HG03571 (cell line): ENCODE results near the gene RRP12.
A peak's percentile ranks its signal among the peaks of the same experiment; 100 is the strongest.

Experiments used
- ATAC-seq: cut with Tn5 transposase; IDR thresholded peaks from one replicate; pipeline ENCODE4 v1.9.1; 2021; ENCODE audit not compliant: unreplicated experiment

Gene RRP12

GRCh38 chr10:97336006-97336405 lies 65.1 kb downstream of the RRP12 start:
- no peak for ATAC-seq

DNA sequence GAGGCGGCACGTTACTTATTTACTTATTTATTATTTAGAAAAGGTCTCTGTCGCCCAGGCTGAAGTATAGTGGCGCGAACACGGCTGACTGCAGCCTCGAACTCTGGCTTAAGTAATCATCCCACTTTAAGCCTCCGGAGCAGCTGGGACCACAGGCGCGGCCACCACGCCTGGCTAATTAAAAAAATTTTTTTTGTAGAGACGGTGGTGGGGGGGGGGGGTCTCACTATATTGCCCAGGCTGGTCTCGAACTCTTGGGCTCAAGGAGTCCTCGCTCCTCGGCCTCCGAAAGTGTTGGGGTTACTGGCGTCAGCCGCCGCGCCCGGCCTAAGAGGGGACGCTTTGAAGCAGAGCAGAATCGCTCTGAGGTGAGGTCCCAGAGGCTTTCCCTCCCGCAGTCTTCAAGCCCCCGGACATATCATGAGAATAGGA lies 65.9 kb downstream of the RRP12 start:
- ATAC-seq: no peak

- ATAC-seq: peak; percentile 74
Observed at GRCh38 chr10:97334370-97335175, 66.6 kb downstream of the RRP12 start, which contains the start of gene FRAT2. Gene FRAT2 (minus strand): TSS chr10:97334729. CDS start chr10:97334572, 157 bp downstream.

GRCh38 chr10:97333601-97334369 lies 67.4 kb downstream of the RRP12 start:
- ATAC-seq: peak; percentile 14

DNA sequence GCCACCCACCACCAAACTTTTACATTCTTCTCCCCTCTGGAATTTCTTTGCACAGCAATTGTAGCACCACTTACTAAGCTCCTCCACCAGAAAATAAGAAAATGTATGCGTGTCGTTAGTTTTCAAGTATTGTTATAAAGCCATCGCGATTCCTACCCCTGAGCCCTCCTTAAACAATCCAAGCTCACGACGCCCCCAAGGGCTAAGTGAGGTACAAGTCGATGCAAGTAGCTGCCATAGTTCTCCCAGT lies 67.9 kb downstream of the RRP12 start:
- ATAC-seq: no peak

DNA sequence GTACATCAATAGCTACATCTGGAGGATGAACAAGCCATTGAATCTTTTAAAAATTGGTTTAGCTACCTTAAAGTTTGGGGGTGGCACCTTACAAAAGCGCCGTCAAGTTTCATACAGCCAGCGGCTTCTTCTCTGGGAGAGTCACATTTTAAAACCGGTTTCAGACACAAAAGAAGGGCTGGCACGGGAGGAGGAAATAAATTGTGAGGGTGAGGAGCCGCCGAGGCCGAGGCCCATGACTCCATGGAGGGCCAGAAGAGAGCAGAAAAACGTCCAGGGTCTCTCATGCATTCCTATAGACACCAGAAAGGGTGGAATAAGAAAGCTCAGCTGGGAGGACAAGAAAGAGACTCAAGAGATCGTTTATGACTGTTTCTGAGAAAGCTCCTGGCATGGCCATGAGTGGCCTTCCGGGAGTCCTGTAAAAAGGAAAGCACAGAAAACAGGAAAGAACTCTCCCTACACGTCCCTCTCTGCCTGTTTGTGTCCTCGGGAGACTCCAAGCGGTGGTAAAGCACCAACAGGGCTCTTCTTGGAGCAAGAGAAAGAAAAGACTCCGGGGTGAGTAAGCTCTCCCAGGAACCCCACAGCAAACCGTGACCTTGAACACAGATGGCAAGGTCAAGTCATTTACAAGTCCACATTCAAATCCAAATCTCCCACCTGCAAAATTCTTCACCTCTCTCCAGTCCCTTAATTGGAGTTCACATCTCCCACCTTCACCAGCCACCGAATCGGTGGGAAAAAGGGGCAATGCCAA lies 68.4 kb downstream of the RRP12 start:
- no peak for ATAC-seq

DNA sequence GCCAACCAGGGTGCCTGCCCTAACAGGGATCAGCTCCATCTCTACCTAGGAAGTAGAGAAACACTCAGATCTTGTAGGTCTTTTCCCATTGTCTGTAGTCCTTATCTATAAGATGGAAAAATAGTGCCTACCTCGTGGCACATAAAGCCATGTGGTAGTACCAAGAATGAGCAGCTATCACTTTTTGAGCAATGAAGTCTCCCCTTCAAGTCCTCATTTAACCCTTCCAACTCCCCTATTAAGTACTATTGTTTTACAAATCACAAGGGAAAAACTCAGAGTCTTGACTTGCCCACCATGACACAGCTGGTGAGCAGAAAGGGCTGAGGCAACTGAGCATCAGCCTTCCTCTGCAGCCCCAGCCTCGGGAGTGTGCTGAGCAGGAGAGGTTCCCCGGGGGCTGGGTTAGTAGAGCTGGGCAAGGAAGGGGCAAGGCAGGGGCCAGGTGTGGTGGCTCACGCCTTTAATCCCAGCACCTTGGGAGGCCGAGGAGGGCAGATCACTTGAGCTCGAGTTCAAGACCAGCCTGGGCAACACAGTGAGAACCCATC lies 69.9 kb downstream of the RRP12 start:
- no peak for ATAC-seq

DNA sequence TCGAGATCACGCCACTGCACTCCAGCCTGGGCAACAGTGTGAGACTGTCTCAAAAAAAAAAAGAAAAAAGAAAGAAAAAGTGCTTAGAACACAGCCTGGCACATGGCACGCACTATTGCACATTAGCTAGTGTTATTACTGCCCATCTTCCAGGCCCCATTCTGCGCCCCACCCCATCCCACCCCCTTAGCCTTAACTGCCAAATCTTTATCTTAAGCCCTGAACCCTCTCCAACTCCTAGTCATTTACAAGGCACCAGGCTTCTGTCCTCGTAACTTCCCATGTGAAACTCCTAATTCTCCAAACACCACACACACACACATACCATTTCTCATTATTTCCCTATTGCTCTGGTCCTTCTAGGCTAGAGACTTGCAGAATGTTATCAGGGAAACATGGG lies 71.4 kb downstream of the RRP12 start:
- no peak for ATAC-seq

DNA sequence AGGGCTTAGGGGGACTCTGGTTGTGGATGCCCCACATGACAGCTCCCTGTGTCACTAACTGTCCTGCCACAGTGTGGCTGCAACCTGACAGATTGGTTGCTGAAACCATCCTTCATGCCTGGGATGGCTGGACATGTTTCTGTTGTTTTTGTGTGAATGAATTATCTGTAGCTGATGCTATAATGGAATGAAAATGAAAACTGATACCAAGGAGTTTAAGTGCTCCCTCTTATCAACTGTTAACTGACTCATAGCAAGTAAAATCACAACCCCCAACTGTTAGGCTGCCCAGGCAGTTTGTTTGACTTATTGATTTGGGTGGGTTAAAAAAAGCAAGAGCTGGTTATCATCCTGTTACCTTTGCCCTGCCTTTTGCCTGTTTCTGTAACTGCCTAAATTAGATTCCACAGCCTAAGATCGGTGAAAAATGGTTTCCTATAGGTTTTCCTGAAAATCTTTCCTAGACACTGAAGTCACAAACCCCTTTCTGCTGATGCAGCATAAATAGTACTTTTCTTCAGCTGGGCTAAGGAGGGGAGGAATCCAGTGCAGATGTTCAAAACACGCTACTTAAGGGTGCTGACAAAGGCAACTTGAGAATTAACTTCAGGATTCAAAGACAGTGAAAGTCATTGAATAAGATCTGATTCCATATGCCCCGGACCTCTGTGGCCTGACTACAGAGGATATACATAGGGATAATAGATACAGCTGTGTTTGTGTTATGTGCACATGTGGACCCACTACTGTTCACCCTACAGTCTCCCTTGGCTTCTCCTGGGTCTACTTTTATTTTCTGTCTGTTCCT lies 72.3 kb downstream of the RRP12 start:
- no peak for ATAC-seq

- ATAC-seq: no peak
Observed at GRCh38 chr10:97327348-97328294, 73.5 kb downstream of the RRP12 start.

DNA sequence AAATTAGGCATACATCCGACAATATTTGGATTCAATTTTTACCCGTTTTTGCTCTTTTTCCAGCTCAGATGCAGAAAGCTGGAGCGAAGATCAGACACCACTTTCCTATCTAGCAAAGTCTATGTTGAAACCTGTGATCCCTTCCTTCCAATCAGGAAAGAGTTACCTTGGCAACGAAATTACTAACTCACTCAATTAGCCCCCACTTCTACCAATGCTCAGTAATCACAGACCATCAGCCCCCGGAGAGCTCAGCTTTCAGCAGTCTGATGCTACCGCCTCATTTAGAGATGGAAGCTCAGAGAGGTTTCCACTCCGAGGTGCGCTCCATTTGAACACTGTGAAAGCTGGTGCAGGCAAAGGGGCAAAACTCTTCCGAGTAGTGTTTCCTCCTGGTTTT lies 75.4 kb downstream of the RRP12 start:
- no peak for ATAC-seq

GRCh38 chr10:97323501-97323900 lies 77.6 kb downstream of the RRP12 start:
- ATAC-seq: no peak

DNA sequence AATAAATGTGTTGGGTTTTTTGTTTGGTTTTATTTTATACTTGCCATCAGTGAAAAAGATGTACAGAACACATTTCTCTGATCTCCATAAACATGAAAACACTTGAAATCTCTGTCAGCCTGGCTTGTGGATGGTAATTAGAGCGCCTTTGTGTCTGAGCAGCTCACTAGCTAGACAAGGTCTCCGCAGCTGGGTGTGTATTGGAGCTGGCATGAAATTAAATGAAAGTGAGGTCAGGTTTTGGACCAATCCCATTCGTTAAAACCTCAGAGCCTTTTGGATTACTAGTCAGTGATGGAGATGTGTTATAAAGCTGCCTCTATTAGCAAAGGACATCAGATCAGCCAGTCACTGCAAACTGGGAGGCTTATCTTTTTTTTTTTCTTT lies 79.3 kb downstream of the RRP12 start:
- ATAC-seq: no peak

GRCh38 chr10:97321032-97321803 lies 79.9 kb downstream of the RRP12 start:
- no peak for ATAC-seq

GRCh38 chr10:97320480-97321031 lies 80.6 kb downstream of the RRP12 start:
- no peak for ATAC-seq

DNA sequence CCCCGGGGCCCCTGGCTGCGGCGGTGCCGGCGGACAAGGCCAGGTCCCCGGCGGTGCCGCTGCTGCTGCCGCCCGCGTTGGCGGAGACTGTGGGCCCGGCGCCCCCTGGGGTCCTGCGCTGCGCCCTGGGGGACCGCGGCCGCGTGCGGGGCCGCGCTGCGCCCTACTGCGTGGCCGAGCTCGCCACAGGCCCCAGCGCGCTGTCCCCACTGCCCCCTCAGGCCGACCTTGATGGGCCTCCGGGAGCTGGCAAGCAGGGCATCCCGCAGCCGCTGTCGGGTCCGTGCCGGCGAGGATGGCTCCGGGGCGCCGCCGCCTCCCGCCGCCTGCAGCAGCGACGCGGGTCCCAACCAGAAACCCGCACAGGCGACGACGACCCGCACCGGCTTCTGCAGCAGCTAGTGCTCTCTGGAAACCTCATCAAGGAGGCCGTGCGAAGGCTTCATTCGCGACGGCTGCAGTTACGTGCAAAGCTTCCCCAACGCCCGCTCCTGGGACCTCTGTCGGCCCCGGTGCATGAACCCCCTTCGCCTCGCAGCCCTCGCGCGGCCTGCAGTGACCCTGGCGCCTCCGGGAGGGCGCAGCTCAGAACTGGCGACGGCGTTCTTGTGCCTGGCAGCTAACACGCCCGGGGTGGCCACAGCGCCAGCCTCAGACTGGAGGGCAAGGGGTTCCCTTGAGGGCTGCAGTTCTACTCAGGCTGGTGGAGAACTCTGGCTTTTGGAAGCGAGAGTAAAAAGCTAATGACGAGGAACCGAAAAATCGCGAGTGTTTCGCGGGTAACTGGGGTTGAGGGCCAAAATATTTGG lies 81.3 kb downstream of the RRP12 start:
- ATAC-seq: peak; percentile 31

- peak; percentile 59 for ATAC-seq
Observed at GRCh38 chr10:97318772-97319651, 82.1 kb downstream of the RRP12 start, which contains the start of gene FRAT1. Gene FRAT1 (plus strand): TSS chr10:97319271. CDS start chr10:97319454, 183 bp downstream.
